IPS-NIHi11 (cell line): ENCODE data around the gene RUNX2.

Experiments used
- DNase-seq: peaks from one replicate; pipeline ENCODE4 v3.0.0; 2012; ENCODE audit warnings: mixed read lengths, low spot score

The RUNX2 gene

GRCh38 chr6:45521226-45521625 lies 193.1 kb downstream of the RUNX2 start:
- DNase-seq, result no peak

- DNase-seq, result no peak
Measured at GRCh38 chr6:45522486-45522885, 194.4 kb downstream of the RUNX2 start.

- DNase-seq, result no peak
Measured at GRCh38 chr6:45527210-45527609, 199.1 kb downstream of the RUNX2 start.

GRCh38 chr6:45531999-45532595 lies 204.0 kb downstream of the RUNX2 start:
- no peak for DNase-seq

- no peak for DNase-seq
Measured at GRCh38 chr6:45532721-45533210, 204.6 kb downstream of the RUNX2 start.

GRCh38 chr6:45533386-45533785 lies 205.3 kb downstream of the RUNX2 start:
- DNase-seq, result no peak

- no peak for DNase-seq
Measured at GRCh38 chr6:45535933-45536332, 207.8 kb downstream of the RUNX2 start.

GRCh38 chr6:45537539-45537938 lies 209.4 kb downstream of the RUNX2 start:
- DNase-seq, result no peak

- DNase-seq, result no peak
Measured at GRCh38 chr6:45538641-45539547, 210.8 kb downstream of the RUNX2 start.

GRCh38 chr6:45540375-45540920 lies 212.3 kb downstream of the RUNX2 start:
- no peak for DNase-seq

GRCh38 chr6:45541934-45542333 lies 213.8 kb downstream of the RUNX2 start:
- no peak for DNase-seq

- DNase-seq, result no peak
Measured at GRCh38 chr6:45543298-45544235, 215.4 kb downstream of the RUNX2 start.

- DNase-seq, result no peak
Measured at GRCh38 chr6:45545416-45545815, 217.3 kb downstream of the RUNX2 start.

GRCh38 chr6:45548657-45549515 lies 220.8 kb downstream of the RUNX2 start:
- DNase-seq, result no peak

GRCh38 chr6:45552536-45552935 lies 224.4 kb downstream of the RUNX2 start:
- DNase-seq, result no peak

- DNase-seq, result no peak
Measured at GRCh38 chr6:45553730-45554344, 225.7 kb downstream of the RUNX2 start.

- DNase-seq, result no peak
Measured at GRCh38 chr6:45554591-45554990, 226.5 kb downstream of the RUNX2 start.

- DNase-seq, result no peak
Measured at GRCh38 chr6:45555981-45556771, 228.0 kb downstream of the RUNX2 start.

GRCh38 chr6:45556828-45557227 lies 228.7 kb downstream of the RUNX2 start:
- no peak for DNase-seq

- DNase-seq, result no peak
Measured at GRCh38 chr6:45557454-45557853, 229.3 kb downstream of the RUNX2 start.
